GM18499 (cell line): ENCODE data around the gene KRTCAP3.

Source experiments
- ATAC-seq: cut with Tn5 transposase; IDR thresholded peaks from one replicate; pipeline ENCODE4 v1.9.1; 2021; ENCODE audit warnings: moderate number of reproducible peaks; ENCODE audit not compliant: insufficient read depth, unreplicated experiment

Gene KRTCAP3

GRCh38 chr2:27435628-27436027, 6.6 kb upstream of the KRTCAP3 start:
- ATAC-seq = no peak

GRCh38 chr2:27441226-27441926, 805 bp upstream of the KRTCAP3 start:
- no peak for ATAC-seq

- ATAC-seq = no peak
Observed at GRCh38 chr2:27442920-27443282, 720 bp downstream of the KRTCAP3 start.

GRCh38 chr2:27445155-27445554, 3.0 kb downstream of the KRTCAP3 start:
- no peak for ATAC-seq

- ATAC-seq = no peak
Observed at GRCh38 chr2:27445615-27446014, 3.4 kb downstream of the KRTCAP3 start.

GRCh38 chr2:27446057-27446456, 3.9 kb downstream of the KRTCAP3 start:
- no peak for ATAC-seq

- ATAC-seq = no peak
Observed at GRCh38 chr2:27448381-27448780, 6.2 kb downstream of the KRTCAP3 start.

- ATAC-seq = no peak
Observed at GRCh38 chr2:27451095-27451494, 8.9 kb downstream of the KRTCAP3 start.

GRCh38 chr2:27453968-27454367, 11.8 kb downstream of the KRTCAP3 start:
- no peak for ATAC-seq

GRCh38 chr2:27461118-27461517, 18.9 kb downstream of the KRTCAP3 start:
- ATAC-seq = no peak

GRCh38 chr2:27464443-27464842, 22.3 kb downstream of the KRTCAP3 start:
- no peak for ATAC-seq

GRCh38 chr2:27471961-27472360, 29.8 kb downstream of the KRTCAP3 start:
- ATAC-seq = no peak

GRCh38 chr2:27485496-27485895, 43.3 kb downstream of the KRTCAP3 start:
- ATAC-seq = no peak

- no peak for ATAC-seq
Observed at GRCh38 chr2:27489118-27489497, 46.9 kb downstream of the KRTCAP3 start.

- ATAC-seq = peak; percentile 91
Observed at GRCh38 chr2:27489498-27490397, 47.6 kb downstream of the KRTCAP3 start, which contains the start of gene IFT172. TSS of gene IFT172 (minus strand) at chr2:27489743. CDS start at chr2:27489653, 90 bp downstream.

- ATAC-seq = no peak
Observed at GRCh38 chr2:27492557-27492956, 50.4 kb downstream of the KRTCAP3 start.

- ATAC-seq = no peak
Observed at GRCh38 chr2:27493948-27494283, 51.7 kb downstream of the KRTCAP3 start.
